K562 (cell line): ENCODE measurements around the gene CCDC28B.

Experiments used
- CTCF ChIP-seq, 3 experiments: IDR thresholded peaks in 2 of 3; conservative IDR thresholded peaks in 1 of 3; 2 replicates each; pipeline ENCODE4 v1.5.1; 2011 to 2012; ENCODE audit warnings: low read length in 3 of 3, mild to moderate bottlenecking in 3 of 3, control low read depth in 2 of 3, improper control_type of control experiment in 1 of 3, inconsistent platforms in 1 of 3, low read depth in 1 of 3, mixed read lengths in 1 of 3, moderate library complexity in 1 of 3; ENCODE audit not compliant: insufficient read depth in 2 of 3
- FOXJ3 ChIP-seq: sonication (generic); formaldehyde crosslinking; IDR thresholded peaks from 2 replicates; pipeline ENCODE4 v1.4.0; 2020; ENCODE audit warnings: mild to moderate bottlenecking, missing genetic modification reagents
- KLF13 ChIP-seq: fragments of 450-650 bp; IDR thresholded peaks from 2 replicates; pipeline ENCODE4 v1.6.1; 2016; ENCODE audit warnings: missing genetic modification characterization, low read depth, mild to moderate bottlenecking, missing compliant biosample characterization, moderate library complexity, borderline replicate concordance
- NR2F6 ChIP-seq: fragments of 450-650 bp; formaldehyde crosslinking; IDR thresholded peaks from 2 replicates; pipeline ENCODE4 v1.4.0; 2020; ENCODE audit warnings: mild to moderate bottlenecking
- TGIF2 ChIP-seq: sonication (generic); formaldehyde crosslinking; IDR thresholded peaks from 2 replicates; pipeline ENCODE4 v1.8.1; 2022; ENCODE audit warnings: mild to moderate bottlenecking, missing genetic modification reagents, moderate library complexity
- TOE1 ChIP-seq, 2 experiments: fragments of 450-650 bp in 1 of 2; sonication (generic) in 1 of 2; formaldehyde crosslinking in 1 of 2; IDR thresholded peaks; 2 replicates each; pipeline versions ENCODE4 v1.7.1 to v1.8.0; 2016 to 2022; ENCODE audit warnings: borderline replicate concordance in 2 of 2, mild to moderate bottlenecking in 2 of 2, antibody characterized with exemption in 1 of 2, inconsistent platforms in 1 of 2, low read depth in 1 of 2, missing genetic modification reagents in 1 of 2, moderate library complexity in 1 of 2
- ZFP1 ChIP-seq: fragments of 450-650 bp; formaldehyde crosslinking; IDR thresholded peaks from 2 replicates; pipeline ENCODE4 v1.4.0; 2020; ENCODE audit warnings: mild to moderate bottlenecking, mixed read lengths
- ZNF121 ChIP-seq: sonication (generic); formaldehyde crosslinking; conservative IDR thresholded peaks from 2 replicates; pipeline ENCODE4 v1.8.0; 2022; ENCODE audit warnings: missing genetic modification reagents
- ZNF232 ChIP-seq: sonication (generic); formaldehyde crosslinking; IDR thresholded peaks from 2 replicates; pipeline ENCODE4 v1.8.0; 2022; ENCODE audit warnings: mild to moderate bottlenecking, missing genetic modification reagents
- ZNF780A ChIP-seq: fragments of 250-450 bp; sonication (Bioruptor Pico); IDR thresholded peaks from 2 replicates; pipeline ENCODE4 v1.5.0; 2021; ENCODE audit warnings: mild to moderate bottlenecking

- TF ChIP-seq TGIF2 (CRISPR knock-in tag): no peak
- TF ChIP-seq FOXJ3: no peak
- TF ChIP-seq ZNF121 (CRISPR knock-in tag): no peak
- no peak for TF ChIP-seq NR2F6
- TF ChIP-seq ZFP1 (CRISPR knock-in tag): no peak
- TF ChIP-seq KLF13: no peak
- no peak for TF ChIP-seq ZNF780A (CRISPR knock-in tag)
- no peak for TF ChIP-seq CTCF (IDR thresholded peaks at IDR 0.05 in 2 of 3, conservative IDR thresholded peaks at IDR 0.05 in 1 of 3; ENCODE audit: insufficient read depth in 2 of 3, low read depth in 1 of 3, low read length in 3 of 3)
- no peak for TF ChIP-seq TOE1 (IDR thresholded peaks at IDR 0.05; ENCODE audit: borderline replicate concordance)
- TF ChIP-seq TOE1 (CRISPR knock-in tag; IDR thresholded peaks at IDR 0.05; ENCODE audit: borderline replicate concordance, low read depth): no peak
- no peak for TF ChIP-seq ZNF232 (CRISPR knock-in tag)
Measured at GRCh38 chr1:32184650-32185049, 15.7 kb upstream of the CCDC28B start.
